ENCODE data around the gene OR10G7. TPM values are rescaled to one million over a fixed set of nuclear protein-coding genes. Genes with fewer than 3 reads are reported as not detected.

OR10G7 gene
- total RNA-seq, 1 experiment from 2014 or later: not detected

DNA sequence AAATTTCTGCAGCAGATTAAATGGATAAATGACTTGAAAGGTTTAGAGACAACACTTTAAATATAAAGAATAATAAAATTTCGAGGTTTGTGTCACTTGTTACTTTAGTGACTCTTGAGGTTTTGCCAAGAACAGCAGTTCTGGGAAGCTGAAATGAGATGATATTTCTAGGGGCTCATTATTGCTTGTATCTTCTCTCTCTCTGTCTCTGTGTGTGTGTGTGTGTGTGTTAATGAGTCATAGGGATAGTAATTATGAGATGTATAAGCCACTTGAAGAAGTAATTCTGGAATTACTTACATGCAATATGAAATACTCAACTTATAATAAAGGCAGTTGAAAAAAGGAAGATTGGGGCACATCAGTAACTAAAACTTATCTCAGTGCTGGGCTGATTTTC is 9.6 kb upstream of the OR10G7 start:
- H3K79me2 ChIP-seq (ENCODE audit: low read depth): no peaks in the 10 kb centered on the region
- intact Hi-C loops (cut with micrococcal nuclease; ENCODE audit: unreplicated experiment): no loop called here
- no peak overlapping the region for H3K27ac ChIP-seq
- no peaks in the 10 kb centered on the region for H3K9me3 ChIP-seq (ENCODE audit: insufficient read depth, low read depth)
- no peaks in the 10 kb centered on the region for H4K20me1 ChIP-seq (ENCODE audit: insufficient read depth)
- H2AFZ ChIP-seq: no peak overlapping the region
- ChIA-PET POLR2A (ENCODE audit: unreplicated experiment) (no interaction called here), CTCF (no interaction called here)
- H3F3A ChIP-seq (ENCODE audit: insufficient read depth, low read depth): no peaks in the 10 kb centered on the region
- no peak overlapping the region for H3K4me2 ChIP-seq
- H3K4me1 ChIP-seq (replicated peaks; ENCODE audit: insufficient read depth): no peaks in the 10 kb centered on the region
- no peak for DNase-seq
- no peaks in the 10 kb centered on the region for H3K36me3 ChIP-seq (ENCODE audit: low read depth)
- no peak for TF ChIP-seq EZH2 (IDR thresholded peaks at IDR 0.05; ENCODE audit: low read depth)
- TF ChIP-seq, protein P1, sequence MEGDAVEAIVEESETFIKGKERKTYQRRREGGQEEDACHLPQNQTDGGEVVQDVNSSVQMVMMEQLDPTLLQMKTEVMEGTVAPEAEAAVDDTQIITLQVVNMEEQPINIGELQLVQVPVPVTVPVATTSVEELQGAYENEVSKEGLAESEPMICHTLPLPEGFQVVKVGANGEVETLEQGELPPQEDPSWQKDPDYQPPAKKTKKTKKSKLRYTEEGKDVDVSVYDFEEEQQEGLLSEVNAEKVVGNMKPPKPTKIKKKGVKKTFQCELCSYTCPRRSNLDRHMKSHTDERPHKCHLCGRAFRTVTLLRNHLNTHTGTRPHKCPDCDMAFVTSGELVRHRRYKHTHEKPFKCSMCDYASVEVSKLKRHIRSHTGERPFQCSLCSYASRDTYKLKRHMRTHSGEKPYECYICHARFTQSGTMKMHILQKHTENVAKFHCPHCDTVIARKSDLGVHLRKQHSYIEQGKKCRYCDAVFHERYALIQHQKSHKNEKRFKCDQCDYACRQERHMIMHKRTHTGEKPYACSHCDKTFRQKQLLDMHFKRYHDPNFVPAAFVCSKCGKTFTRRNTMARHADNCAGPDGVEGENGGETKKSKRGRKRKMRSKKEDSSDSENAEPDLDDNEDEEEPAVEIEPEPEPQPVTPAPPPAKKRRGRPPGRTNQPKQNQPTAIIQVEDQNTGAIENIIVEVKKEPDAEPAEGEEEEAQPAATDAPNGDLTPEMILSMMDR (conservative IDR thresholded peaks at IDR 0.05): no peak
- BruUV-seq (replicated peaks): no TSS peak
- no peaks in the 10 kb centered on the region for H3K9me2 ChIP-seq (ENCODE audit: insufficient read depth)
- no peak overlapping the region for H3K4me3 ChIP-seq
- peaks cover 7% of the 10 kb centered on the region; the same call in 1 of the 2 replicates for H3K27me3 ChIP-seq (ENCODE audit: insufficient read depth, low read depth)

DNA sequence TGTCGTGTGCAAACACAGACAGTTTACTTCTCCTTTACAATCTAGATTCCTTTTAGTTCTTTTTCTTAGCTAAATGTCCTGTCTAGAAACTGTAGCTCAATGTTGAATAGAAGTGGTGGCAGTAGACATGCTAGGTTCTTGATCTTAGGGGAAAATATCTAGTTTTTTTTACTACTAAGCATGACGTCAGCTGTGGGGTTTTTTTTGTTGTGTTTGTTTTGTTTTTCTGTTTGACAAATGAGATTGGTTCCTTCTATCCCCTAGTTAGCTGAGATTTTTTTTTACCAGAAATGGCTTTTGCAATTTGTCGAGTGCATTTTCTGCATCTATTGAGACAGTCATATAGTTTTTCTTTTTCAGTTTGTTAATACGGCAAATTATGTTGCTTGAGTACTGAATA is 2.3 kb upstream of the OR10G7 start:
- CTCF ChIA-PET: no interaction called here
- intact Hi-C loops (cut with micrococcal nuclease; ENCODE audit: unreplicated experiment): no loop called here

DNA sequence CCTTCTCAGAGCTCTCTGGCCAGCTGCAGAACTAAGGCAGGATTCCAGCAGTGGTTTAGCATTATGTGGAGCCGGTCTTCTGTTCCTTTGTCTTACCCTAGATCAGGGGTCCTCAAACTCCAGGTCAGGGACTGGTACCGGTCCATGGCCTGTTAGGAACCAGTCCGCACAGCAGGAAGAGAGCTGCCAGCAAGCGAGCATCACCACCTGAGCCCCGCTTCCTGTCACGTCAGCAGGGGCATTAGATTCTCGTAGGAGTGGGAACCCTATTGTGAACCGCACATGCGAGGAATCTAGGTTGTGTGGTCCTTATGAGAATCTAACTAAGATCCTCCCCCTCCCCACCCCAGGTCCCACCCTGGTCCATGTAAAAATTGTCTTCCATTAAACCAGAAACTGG is 1.6 kb downstream of the OR10G7 start:
- no TSS peak for BruUV-seq (replicated peaks)
- intact Hi-C loops (cut with micrococcal nuclease; ENCODE audit: unreplicated experiment): no loop called here
- CTCF ChIA-PET: no interaction called here

More for the DNA sequence above, 2.3 kb upstream of the OR10G7 start:
- TF ChIP-seq, protein P1 (conservative IDR thresholded peaks at IDR 0.05): no peak
- no peak for TF ChIP-seq EZH2 (IDR thresholded peaks at IDR 0.05; ENCODE audit: low read depth)
- Histone ChIP-seq H4K20me1 (ENCODE audit: insufficient read depth) (no peaks in the 10 kb centered on the region), H3K27me3 (ENCODE audit: insufficient read depth, low read depth) (peaks cover 13% of the 10 kb centered on the region; the same call in 1 of the 2 replicates), H3K4me3 (no peak overlapping the region), H3K36me3 (ENCODE audit: low read depth) (no peaks in the 10 kb centered on the region), H3K4me1 (replicated peaks; ENCODE audit: insufficient read depth) (no peaks in the 10 kb centered on the region), H3K9me2 (ENCODE audit: insufficient read depth) (no peaks in the 10 kb centered on the region), H3K9me3 (ENCODE audit: insufficient read depth, low read depth) (no peaks in the 10 kb centered on the region), H3K4me2 (no peak overlapping the region), H2AFZ (no peak overlapping the region), H3K27ac (no peak overlapping the region), H3F3A (ENCODE audit: insufficient read depth, low read depth) (no peaks in the 10 kb centered on the region), H3K79me2 (ENCODE audit: low read depth) (no peaks in the 10 kb centered on the region)
- BruUV-seq (replicated peaks): no TSS peak
- POLR2A ChIA-PET (ENCODE audit: unreplicated experiment): interaction anchor here (0.6 kb wide), 1 partner anchor 189 kb away, joined by 3 read pairs; no protein-coding TSS in a partner anchor
- DNase-seq: no peak

More for the DNA sequence above, 1.6 kb downstream of the OR10G7 start:
- H3K36me3 ChIP-seq (ENCODE audit: low read depth): no peaks in the 10 kb centered on the region
- no peak overlapping the region for H3K27ac ChIP-seq
- POLR2A ChIA-PET (ENCODE audit: unreplicated experiment): no interaction called here
- H3K79me2 ChIP-seq (ENCODE audit: low read depth): no peaks in the 10 kb centered on the region
- no peak for DNase-seq
- no peak overlapping the region for H3K4me3 ChIP-seq
- TF ChIP-seq, protein P1 (conservative IDR thresholded peaks at IDR 0.05): no peak
- TF ChIP-seq EZH2 (IDR thresholded peaks at IDR 0.05; ENCODE audit: low read depth): no peak
- peaks cover 13% of the 10 kb centered on the region; the same call in 1 of the 2 replicates for H3K27me3 ChIP-seq (ENCODE audit: insufficient read depth, low read depth)
- H3K4me1 ChIP-seq (replicated peaks; ENCODE audit: insufficient read depth): no peaks in the 10 kb centered on the region
- peaks cover 5% of the 10 kb centered on the region; the same call in 1 of the 2 replicates for H3K9me2 ChIP-seq (ENCODE audit: insufficient read depth)
- H3K9me3 ChIP-seq (ENCODE audit: insufficient read depth, low read depth): no peaks in the 10 kb centered on the region
- no peaks in the 10 kb centered on the region for H4K20me1 ChIP-seq (ENCODE audit: insufficient read depth)
- no peak overlapping the region for H2AFZ ChIP-seq
- H3F3A ChIP-seq (ENCODE audit: insufficient read depth, low read depth): no peaks in the 10 kb centered on the region
- H3K4me2 ChIP-seq: no peak overlapping the region

Data from PC-9 (cell line).